OCI-LY1 (cell line): ENCODE results near the gene PYCARD.

Experiments used
- CTCF ChIP-seq: fragments of 200-600 bp; sonication (generic), shearing (Covaris generic); IDR thresholded peaks from 2 replicates; pipeline ENCODE4 v1.5.1; 2017; ENCODE audit warnings: mild to moderate bottlenecking, antibody characterized with exemption, low read length, moderate library complexity, mixed read lengths
- EZH2 ChIP-seq: fragments of 200-600 bp; sonication (generic), shearing (Covaris generic); IDR thresholded peaks from 2 replicates; pipeline ENCODE4 v1.8.0; 2017; ENCODE audit warnings: borderline replicate concordance, mixed run types, mild to moderate bottlenecking, antibody characterized with exemption, low read length, moderate library complexity, mixed read lengths

- no peak for TF ChIP-seq CTCF
- TF ChIP-seq EZH2: no peak
Observed at GRCh38 chr16:31213877-31214707, 11.5 kb upstream of the PYCARD start, which contains the start of gene TRIM72.
